DMS114 treated with DMSO at 0.1 percent for 48 hours (cell line): ENCODE results near the gene FSTL3.

Source experiments
- DNase-seq: peaks from one replicate; lab custom pipeline; 2025; ENCODE audit not compliant: unreplicated experiment; lab: John Stamatoyannopoulos, UW

FSTL3 gene

DNA sequence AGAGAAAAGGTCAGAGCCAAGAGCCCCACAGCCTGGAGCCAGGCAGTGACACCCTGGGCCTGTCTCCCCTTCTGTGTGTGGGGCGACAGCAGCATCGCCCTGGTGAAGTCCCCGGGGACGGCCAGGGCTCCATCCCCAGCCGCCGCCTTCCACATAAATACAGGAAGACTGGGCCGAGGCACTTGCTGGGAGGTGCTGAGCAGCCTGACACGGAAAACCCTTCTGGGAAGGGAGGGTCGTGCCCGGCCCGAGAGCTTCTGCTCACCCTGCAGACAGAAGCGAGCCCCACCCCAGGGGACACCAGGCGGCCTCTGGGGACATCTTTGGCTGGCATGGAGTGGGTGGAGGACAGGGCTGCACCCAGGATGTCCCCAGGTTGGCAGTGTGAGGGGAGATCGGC, 31.4 kb upstream of the FSTL3 start:
- DNase-seq = no peak

DNA sequence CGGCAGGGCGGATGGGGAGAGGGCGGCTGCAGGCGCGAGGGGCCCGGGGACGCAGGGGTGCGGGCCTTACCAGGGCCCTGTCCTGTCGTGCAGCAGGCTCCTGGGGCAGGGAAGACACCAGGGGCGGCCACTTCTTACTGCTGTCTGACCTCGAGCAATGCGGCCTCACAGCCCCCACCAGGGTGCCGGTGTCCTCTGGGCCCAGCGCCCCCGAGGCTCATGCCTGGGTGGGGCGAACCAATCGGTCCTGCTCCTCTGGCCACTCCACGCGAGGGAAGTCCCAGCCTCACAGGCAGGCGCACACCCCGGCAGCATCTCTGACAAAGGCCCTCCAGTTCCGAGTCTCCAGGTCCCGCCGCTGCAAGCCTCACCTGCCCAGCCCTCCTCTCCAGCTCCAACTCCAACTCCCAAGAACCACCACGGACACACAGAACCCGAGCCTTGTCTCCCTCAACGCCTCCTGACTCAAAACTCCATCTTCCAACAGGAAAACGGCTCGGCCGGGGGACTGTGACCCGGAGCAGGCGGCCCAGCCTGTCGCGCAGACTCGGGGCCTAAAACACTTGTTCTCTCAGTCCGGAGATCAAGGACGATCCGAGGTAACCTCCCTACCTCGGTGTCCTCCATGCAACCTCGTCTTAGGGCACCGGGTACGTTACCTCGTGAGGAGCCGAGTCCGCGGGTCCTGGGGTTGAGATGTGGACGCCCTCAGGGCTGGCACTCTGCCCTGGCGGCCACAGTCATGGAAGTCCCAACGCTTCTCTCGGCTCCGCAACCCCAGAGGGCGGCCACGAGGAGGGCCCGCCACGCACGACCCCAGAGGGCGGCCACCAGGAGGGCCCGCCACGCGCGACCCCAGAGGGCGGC, 30.0 kb upstream of the FSTL3 start:
- no peak for DNase-seq

DNA sequence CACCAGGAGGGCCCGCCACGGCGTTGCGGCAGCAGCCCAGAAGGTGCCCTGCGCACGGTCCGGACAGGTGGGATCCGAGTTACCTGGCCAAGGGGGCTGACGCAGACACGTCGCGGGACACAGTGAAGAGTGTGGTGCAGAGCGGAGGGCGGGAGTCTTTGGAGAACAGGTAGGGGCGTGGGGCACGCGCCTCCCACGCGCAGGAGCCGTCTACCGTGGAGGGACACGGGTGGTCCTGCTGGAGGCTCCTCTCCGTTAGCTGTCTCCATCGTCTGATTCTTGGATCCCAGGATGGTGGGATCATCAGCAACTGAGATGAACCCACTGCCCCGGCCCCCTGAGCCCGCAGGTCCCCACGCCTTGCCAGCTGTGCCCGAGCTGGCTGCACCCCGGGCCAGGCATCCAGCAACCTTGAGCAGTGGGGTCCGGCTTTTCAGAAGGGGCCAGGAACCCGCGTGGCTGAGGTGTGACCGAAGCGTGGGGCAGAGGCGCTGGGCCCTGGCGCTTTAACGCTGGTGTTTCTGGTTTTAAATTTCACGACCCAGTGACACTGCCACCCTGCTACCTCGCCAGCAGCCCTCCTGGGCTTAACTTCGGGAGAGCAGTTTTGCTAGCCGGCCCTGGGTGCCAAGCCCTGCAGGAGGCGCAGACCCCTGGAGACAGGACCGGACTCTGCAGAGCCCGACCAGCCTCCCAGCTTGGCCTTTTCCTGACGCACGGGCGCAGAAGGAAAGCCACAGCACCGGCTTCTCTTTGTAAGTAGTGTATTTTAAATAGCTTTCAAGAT, 29.2 kb upstream of the FSTL3 start:
- DNase-seq = no peak

DNA sequence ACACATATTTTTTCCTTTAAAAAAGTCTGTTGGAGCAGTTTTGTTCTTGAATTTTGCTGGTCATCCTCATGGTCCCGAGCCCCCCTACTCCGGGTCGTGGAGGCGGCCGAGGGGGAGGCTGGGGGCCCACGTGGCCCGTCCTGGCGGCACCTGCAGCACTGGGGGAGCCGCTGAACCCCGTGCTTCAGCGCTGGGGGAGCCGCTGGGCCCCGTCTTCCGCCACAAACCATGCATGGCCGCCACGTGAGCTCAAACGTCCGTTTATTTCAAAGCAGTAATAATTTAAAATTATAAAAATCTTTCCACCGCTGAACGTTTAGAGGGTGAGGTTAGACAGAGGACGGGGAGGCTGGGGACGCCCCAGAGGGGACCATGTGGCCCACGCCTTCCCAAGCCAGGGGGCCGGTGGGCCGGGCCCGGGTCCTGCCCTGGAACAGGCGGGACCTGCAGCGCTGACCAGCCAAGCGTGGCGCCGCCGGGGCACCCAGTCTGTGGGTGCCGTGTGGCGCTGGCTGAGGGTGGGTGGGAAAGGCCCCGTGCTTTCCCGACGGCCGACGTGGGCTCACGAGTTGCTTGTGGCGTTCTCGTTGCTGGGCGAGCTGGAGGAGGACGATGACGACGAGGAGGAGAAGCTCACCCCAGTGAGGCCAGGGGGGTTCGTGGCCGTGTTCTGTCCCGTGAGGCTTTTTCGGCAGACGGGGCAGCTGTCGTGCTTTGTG, 28.5 kb upstream of the FSTL3 start:
- DNase-seq = no peak

DNA sequence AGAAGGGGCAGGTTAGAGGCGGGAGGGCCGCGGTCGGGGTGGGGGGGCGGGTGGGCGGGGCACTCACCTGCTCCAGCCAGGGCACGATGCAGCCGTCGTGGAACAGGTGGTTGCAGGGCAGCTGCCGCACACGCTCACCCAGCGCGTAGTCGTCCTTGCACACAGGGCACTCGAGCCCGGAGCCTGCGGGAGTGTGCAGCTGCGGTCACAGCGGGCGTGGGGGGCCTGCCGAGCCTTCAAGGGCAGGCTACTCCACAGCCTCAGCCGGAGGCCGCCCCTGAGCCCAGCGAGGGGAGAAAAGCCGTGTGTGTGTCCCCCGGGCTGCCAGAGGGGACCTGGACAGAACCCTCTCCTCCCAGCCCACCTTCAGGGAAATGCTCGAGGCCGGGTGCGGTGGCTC, 27.9 kb upstream of the FSTL3 start:
- no peak for DNase-seq

DNA sequence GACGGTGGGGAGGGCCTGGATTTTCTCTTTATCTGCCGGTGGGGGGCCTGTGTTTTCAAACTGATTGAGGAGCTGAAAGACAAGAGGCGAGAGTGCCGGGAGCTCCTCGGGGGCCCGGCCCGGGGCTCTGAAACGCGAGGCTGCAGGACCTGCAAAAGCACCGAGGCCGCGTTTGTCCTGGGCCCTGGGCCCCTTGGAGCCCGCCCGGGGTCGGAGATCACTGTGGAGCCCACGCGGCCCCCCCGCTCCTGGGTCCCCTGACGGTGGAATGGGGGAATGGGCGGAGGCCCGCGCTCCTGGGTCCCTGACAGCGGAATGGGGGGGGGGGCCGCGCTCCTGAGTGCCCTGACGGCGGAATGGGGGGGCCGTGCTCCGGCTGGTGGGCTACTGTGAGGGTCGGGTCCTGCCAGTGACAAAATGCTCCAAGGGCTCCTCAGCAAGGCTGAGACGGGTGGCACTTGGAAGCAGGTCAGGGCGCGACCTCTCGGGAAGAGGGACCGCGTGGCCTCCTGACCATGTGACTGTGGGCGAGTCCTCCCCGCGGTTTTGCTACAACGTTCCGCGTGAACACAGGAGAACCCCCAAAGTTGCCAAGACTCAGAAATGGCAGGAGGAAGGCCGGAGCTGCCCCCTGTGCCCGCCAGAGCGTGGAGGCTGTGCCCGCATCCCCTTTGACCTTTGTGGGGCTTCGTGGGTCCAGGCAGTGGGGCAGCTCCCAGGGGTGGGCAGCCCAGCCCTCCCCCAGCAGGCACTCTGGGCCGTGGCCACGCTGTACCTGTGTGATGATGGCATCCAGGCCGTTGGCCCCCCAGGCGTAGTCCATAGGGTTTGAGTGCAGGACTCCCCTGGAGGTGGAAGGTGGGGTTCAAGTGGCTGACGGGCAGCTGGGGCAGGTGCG, 27.0 kb upstream of the FSTL3 start:
- DNase-seq = no peak

DNA sequence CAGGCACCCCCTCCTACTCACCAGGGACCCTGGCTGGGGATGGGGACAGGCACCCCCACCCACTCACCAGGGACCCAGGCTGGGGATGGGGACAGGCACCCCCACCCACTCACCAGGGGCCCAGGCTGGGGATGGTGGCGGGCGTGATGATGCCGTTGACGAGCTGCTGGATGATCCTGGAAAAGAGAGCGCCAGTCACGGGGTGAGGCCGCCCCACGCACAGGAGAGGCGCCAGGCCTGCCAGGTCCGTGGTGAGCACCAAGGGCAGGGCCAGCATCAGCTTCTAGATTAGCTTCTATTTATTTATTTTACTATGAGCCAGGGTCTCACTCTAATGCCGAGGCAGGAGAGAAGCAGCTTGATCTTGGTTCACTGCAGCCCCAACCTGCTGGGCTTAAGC, 26.1 kb upstream of the FSTL3 start:
- DNase-seq = no peak

DNA sequence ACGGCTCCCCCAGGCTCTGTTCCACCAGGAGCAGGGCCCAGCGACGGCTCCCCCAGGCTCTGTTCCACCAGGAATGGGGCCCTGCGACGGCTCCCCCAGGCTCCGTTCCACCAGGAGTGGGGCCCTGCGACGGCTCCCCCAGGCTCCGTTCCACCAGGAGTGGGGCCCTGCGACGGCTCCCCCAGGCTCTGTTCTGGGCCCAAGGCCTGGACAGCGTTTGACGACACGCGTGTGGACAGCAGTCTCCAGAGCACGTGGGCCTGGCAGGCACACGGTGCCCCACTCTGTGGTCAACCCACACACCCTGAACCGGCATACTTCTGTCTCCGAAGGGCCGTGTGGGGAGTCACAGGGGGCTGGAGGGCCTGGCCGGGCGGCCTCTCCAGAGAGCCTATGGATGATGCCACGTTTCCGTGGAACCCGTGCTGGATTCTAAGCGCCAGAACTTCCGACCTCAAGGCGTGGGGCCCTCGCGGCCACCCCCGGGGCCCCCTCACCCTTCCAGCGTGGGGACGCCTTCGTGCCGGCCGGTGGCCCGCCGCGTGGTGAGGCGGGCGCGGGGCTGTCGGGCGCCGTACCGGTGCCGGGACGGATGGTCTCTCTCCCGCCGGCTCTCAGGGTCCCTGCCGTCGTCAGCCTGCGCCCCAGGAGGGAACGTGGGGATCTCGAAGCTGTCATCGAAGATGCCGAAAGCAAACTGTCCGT, 24.9 kb upstream of the FSTL3 start:
- no peak for DNase-seq

DNA sequence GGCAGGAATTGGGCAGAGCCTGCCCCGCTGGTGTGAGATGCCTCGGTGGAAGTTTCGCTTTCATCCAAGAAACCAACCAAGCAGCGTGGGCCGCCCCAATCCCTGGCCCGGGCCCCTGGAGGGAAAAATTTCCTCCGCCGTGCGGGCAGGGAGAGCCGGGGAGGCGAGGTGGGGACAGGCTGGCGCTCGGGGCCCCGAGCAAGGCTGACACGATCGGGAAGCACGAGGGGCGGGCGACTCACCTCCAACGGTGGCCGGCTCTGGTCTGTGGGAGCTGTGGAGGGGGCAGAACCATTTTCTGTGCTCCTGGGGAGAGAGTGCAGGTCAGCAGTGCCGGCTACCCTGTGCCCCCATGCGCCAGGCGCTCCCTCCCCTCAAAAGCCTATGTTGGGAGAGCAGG, 24.2 kb upstream of the FSTL3 start:
- no peak for DNase-seq

DNA sequence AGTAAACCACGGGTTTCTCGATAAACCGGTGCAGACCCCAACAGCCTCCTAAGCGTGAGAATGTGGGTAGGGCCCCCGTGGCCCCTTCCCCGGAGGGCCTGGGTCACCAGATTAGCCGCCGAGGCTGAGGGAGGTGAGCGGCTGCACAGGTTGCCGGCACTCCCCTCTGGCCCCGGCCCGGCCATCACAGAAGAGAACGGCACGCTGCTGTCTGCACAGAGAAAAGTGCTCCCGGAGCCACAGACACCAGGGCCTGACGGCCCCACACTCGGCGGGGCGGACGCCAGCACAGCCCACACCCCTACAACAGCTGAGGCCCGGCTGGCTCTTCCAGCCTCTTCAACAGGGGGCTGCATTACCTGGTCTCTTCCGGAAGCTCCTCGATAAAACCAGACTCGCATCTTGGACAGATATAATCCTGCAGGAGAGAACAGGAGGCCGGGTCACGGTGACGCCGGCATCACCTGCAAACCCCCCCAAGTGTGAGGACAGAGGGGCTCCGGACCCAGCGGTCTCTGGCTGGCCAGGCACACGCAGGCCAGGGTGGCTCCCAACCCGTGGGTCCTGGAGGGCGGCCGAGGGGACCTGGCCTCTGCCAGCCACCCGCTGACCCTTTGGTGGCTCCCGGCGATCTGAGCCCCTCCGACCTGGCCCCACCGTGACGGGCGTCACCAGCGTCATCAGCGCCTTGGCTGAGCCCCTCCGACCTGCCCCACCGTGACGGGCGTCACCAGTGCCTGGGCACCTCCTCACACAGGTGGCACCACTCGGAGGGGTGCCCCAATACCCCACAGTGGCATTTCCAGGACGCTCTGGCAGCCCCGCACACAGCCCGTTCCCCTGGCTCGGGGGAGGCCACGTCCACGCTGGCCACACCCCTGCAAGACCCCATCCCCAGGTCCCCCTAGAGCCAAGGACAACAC, 23.5 kb upstream of the FSTL3 start:
- no peak for DNase-seq

DNA sequence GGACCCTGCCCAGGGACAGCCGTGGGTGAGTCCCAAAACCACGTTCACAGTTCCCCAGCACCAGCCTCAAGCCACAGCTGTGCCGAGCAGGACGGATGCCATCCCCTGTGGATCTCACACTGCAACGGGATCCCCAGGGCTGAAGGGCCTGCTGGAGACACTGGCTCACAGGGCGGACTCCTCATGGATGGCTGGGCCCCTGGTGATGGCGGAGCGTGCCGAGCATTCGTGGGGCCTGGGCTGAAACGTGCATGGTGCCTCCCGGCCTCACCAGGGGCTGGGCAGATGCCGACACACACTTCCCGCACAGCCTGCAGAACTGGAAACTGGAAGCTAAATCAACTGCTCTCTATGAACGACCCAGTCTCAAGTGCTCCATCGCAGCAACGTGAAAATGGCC, 22.8 kb upstream of the FSTL3 start:
- DNase-seq = no peak

DNA sequence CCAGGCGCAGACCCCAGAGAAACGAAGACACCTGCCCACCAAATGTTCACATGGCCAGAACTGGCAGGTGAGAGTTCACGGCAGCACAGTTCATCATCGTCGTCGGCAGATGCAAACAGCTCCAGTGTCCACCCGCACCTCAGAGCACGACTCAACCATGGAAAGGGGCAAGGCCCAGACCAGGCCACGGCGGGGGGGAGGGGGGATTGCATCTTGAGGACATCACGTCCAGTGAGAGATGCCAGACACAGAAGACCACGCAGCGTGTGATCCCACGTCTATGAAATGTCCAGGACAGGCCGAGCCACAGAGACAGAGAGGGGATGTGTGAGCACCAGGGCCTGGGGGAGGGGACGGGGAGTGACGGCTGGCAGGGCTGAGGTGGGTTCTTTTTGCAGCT, 20.5 kb upstream of the FSTL3 start:
- DNase-seq = no peak

DNA sequence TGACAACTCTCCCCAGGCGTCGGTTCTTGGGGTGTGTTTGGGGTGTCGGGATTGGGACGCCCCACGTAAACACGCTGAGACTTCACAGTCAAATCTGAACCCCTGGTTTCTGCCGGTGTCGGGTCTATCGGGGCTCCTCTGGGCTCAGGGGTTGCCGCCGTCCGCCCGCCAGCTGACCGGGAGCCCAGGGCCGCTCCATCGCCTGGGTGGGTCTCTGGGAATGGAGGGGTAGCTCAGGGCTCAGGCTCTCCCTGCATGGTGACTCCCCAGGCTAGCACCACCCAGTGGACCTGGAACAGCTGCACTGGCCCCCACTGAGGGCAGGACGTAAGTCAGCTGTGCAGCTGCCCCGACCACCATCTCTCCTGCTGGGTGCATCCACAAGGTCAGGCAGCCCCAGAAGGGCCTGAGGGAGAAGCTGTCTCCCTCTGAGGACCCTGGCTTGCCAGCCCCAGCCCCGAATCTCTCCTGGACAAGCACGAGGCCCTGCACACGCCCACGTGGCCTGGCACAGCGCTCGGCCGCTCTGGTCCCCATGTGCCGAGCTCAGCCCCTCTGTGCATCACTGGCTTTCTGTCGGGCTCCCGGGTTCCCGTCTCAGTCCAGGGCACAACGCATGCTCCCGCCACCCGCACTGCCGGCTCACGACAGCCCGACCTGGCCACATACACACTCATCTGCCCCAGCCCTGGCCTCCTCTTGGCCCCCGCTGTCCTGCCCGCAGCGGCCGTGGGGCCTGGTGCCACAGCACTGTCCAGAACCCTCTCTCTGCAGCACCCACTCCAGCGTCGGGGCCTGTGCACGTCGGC, 19.2 kb upstream of the FSTL3 start:
- no peak for DNase-seq

DNA sequence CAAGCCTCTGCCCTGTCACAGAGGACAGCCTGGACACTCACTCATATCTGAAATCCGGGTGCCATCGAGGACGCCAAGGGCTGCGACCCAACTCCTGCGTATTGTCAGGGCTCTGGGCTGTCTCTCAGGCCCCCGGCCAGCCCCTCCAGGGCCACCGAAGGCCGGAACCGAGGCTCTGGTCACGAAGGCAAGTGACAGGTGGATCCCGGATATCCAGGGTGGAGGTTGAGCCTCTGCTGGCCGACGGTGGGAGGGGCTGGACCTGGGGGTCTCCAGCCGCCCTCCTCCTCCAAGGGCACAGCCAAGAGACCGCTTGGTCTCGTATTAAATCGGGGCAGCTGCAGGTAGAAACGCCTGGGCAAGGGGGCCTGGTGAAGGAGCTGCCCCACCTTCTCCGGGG, 18.6 kb upstream of the FSTL3 start:
- no peak for DNase-seq

DNA sequence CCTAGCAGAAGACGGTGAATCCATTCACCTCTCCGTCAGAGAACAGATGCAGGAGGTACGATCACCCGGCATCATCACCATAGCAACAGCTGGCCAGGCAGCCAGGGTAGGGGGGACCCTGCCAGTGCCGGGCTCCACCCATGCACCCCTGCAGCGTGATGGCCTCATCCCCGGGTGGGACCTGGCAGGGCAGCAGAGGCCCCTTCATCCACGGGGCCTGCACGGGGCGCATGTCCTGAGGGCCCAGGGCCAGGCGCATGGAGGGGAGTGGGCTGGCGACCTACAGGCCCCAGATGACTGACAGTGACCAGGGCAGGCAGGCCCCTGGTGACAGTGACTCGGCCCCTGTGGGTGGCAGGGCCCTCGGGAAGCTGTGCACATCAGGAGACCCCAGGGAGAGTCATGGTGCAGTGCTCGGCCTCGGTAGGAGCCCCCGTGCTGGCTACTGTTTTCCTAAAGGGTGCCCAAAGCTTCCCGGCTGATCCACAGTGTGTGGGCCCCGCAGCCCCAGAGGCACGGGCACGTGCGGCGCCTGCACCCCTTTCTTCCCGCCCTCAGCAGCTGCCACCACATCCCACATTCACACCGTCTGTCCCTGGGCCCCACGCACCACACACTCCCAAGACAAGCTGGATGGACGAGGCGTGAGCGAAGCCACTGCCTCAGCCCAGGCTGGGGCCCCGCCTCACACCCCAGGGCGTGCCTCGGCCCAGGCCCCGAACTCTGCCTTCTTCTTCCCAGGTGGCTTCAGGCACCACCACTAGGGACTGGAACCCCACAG, 17.9 kb upstream of the FSTL3 start:
- DNase-seq = no peak

DNA sequence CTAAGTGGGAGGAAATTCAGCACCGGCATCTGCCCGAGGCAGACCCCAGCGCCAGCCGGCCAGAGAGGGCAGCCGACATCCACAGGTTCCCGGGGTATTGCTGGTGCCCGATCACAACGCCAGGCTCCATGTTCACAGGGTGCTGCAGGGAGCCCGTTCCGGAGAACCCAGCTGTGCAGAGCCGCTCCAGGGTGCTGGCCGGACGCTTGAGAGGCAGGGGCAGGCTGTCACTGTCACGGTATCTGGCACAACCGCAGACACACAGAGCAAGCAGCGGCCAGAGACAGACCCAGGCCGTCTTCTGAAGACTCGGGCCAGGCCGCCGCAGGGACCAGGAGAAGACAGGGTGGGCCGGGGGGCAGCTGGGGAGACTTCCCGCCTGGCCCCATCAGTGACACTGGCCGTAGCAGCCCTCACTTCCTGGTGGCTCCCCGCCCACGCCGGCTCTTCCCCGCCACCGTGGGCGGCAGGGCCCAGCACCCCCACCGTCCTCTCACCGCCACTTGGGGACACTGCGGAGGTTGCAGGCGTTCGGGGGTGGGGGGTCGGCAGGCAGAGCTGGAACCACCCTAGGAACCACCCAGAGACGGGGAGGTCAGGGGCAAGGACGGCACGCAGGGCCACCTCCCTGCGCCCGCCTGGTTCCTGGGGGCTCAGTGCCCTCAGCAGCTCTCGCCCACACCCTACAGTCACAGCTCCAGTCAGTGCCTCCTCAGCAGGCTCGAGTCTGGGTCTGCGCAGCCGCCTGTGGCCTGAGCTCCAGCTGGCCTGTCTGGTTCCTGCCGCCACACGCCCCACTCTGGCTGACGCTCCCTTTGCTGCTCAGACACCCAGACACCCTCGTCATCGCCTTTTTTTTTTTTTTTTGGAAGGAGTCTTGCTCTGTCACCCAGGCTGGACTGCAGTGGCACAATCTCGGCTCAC, 17.0 kb upstream of the FSTL3 start:
- DNase-seq = no peak
